Endothelial cell (in vitro differentiated cells): ENCODE results near the gene PEAK3. TPM values are rescaled to one million over a fixed set of nuclear protein-coding genes. Genes with fewer than 3 reads are reported as not detected.

Source experiments
- DNase-seq: peaks from one replicate; pipeline ENCODE4 v3.0.0; 2021; ENCODE audit warnings: low spot score
- H3K27ac Mint-ChIP-seq: one replicate; pipeline ENCODE4 v1.8.0; 2021; ENCODE audit warnings: mixed read lengths, inconsistent platforms; ENCODE audit not compliant: unreplicated experiment
- H3K27me3 Mint-ChIP-seq: one replicate; pipeline ENCODE4 v1.8.0; 2021; ENCODE audit warnings: mild to moderate bottlenecking, moderate library complexity, mixed read lengths, inconsistent platforms; ENCODE audit not compliant: unreplicated experiment
- H3K36me3 Mint-ChIP-seq: one replicate; pipeline ENCODE4 v1.8.0; 2021; ENCODE audit warnings: mild to moderate bottlenecking, low read depth, mixed read lengths, inconsistent platforms; ENCODE audit not compliant: unreplicated experiment
- H3K4me1 Mint-ChIP-seq: one replicate; pipeline ENCODE4 v1.8.0; 2021; ENCODE audit warnings: mild to moderate bottlenecking, mixed read lengths, inconsistent platforms; ENCODE audit not compliant: unreplicated experiment
- H3K4me3 Mint-ChIP-seq: one replicate; pipeline ENCODE4 v1.8.0; 2021; ENCODE audit warnings: mild to moderate bottlenecking, mixed read lengths, inconsistent platforms; ENCODE audit not compliant: unreplicated experiment
- H3K9me3 Mint-ChIP-seq: one replicate; pipeline ENCODE4 v1.8.0; 2021; ENCODE audit warnings: mixed read lengths, inconsistent platforms; ENCODE audit not compliant: unreplicated experiment
- total RNA-seq: library from RNA; stranded (reverse); fragmentation: NEBNext Ultra II Directional; extraction: Animal tissue kit (Norgen Biotek cat#: 25700); gene quantifications from one replicate; pipeline ENCODE4 v1.2.1, GENCODE V29; 2021; ENCODE audit not compliant: unreplicated experiment
- TF ChIP-seq, protein P1 (sequence below): fragments of 200-600 bp; sonication (generic); IDR thresholded peaks from one replicate; pipeline ENCODE4 v1.5.0; 2021; ENCODE audit warnings: antibody characterized with exemption; ENCODE audit not compliant: unreplicated experiment

PEAK3 gene
- total RNA-seq, 1 donor from 2014 or later, result 0.97 TPM

DNA sequence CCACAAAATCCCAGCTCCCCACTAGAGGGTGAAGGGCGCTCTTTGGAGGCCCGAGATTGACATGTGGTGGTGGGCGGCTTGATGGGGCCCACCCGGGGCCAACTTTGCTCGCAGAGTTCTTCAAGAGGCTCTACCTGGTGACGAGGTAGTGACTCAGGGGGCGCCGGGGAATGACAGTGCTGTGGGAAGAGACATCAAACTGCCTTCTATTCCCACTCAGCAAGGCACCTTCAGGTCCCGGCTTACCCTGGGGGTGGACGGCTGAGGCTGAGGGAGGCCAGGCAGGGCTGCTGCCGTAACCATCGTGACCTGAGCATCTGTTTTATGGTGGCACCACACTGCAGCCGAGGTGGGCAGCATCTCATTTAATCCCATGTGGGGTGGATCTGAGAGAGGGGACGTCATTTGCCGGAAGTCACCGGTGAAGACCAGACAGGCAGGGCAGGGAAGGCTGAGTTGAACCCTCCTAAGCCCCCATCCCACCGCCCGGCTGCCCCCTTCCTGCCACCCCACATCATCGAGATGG lies 24.4 kb upstream of the PEAK3 start:
- no peaks in the 10 kb centered on the region for H3K9me3 Mint-ChIP-seq
- TF ChIP-seq, protein P1, sequence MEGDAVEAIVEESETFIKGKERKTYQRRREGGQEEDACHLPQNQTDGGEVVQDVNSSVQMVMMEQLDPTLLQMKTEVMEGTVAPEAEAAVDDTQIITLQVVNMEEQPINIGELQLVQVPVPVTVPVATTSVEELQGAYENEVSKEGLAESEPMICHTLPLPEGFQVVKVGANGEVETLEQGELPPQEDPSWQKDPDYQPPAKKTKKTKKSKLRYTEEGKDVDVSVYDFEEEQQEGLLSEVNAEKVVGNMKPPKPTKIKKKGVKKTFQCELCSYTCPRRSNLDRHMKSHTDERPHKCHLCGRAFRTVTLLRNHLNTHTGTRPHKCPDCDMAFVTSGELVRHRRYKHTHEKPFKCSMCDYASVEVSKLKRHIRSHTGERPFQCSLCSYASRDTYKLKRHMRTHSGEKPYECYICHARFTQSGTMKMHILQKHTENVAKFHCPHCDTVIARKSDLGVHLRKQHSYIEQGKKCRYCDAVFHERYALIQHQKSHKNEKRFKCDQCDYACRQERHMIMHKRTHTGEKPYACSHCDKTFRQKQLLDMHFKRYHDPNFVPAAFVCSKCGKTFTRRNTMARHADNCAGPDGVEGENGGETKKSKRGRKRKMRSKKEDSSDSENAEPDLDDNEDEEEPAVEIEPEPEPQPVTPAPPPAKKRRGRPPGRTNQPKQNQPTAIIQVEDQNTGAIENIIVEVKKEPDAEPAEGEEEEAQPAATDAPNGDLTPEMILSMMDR, result no peak
- H3K4me3 Mint-ChIP-seq, result no peak overlapping the region
- H3K36me3 Mint-ChIP-seq, result no peaks in the 10 kb centered on the region
- no peak overlapping the region for H3K27ac Mint-ChIP-seq
- H3K4me1 Mint-ChIP-seq, result peaks cover 2% of the 10 kb centered on the region
- no peak for DNase-seq
- peaks cover 7% of the 10 kb centered on the region for H3K27me3 Mint-ChIP-seq

DNA sequence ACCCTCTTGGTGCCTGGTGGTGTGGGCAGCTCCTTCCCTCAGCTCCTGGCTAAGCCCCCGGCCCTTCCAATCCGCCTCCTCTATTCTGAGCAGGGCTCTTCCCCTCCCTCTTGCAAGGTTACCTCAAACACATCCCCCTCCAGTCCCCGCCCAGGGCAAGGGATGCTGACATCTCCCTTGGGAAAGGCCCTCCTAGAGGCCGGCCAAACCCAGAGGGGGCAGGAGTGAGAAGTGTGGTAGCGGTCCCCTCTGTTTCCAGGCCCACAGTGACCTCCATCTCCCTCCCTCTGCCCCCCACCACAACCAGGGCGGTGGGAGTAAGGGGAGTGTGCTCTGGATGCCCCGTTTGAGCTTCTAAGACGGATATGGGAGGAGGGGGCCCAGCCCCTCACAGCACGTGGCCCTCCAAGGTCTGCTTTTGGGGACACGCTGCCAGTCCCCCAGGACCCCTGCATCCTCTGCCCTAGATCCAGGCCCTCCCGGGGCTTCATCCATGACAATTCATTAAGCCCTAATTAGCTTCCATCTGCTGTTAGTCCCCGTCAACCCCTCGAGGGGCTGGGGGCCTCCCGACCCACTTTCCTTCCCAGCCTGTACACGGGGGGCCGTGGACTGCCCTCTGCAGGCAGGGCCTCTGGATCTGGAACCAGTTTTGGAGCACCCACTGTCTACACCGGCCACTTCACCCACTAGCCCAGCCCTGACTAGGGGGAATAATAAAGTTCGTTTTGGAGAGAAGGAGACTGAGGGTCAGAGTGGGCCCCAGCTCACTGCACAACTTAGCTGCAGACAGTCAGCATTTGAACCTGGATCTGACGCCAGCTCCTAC lies 23.7 kb upstream of the PEAK3 start:
- no peak overlapping the region for H3K27ac Mint-ChIP-seq
- H3K36me3 Mint-ChIP-seq, result no peaks in the 10 kb centered on the region
- H3K27me3 Mint-ChIP-seq, result peaks cover 7% of the 10 kb centered on the region
- no peak for DNase-seq
- TF ChIP-seq, protein P1, result no peak
- H3K9me3 Mint-ChIP-seq, result no peaks in the 10 kb centered on the region
- H3K4me1 Mint-ChIP-seq, result peaks cover 2% of the 10 kb centered on the region
- H3K4me3 Mint-ChIP-seq, result no peak overlapping the region

DNA sequence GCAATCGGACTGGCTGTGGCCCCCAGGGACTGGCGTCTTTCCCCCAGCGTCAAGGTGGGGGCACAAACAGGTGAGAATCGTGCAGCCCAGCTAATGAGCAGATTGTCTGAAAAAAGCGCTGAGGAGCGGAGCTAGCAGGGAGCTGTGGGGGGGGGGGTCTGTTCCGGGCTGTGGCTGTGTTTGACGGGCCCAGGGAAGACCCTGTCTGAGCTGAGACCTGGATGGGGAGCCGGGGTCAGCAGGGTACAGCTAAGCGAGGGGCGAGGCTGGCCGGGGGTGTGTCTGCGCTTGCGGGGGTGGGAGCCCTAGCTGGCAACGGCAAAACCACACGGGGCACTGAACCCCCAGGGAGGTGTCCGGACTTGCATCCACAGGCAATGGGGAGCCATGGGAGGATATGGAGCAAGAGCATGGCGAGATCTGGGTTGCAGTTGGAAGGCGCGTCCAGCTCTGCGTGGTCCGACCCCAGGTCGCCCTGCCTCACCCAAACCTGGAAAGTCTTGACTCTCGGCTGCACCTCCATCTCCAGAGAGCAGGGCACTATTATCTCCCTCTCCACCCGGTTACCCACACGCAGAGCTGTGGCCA lies 21.3 kb upstream of the PEAK3 start:
- no peaks in the 10 kb centered on the region for H3K9me3 Mint-ChIP-seq
- no peaks in the 10 kb centered on the region for H3K4me1 Mint-ChIP-seq
- no peaks in the 10 kb centered on the region for H3K36me3 Mint-ChIP-seq
- no peak overlapping the region for H3K4me3 Mint-ChIP-seq
- DNase-seq, result no peak
- TF ChIP-seq, protein P1, result no peak
- H3K27ac Mint-ChIP-seq, result no peak overlapping the region
- peaks cover 2% of the 10 kb centered on the region for H3K27me3 Mint-ChIP-seq

DNA sequence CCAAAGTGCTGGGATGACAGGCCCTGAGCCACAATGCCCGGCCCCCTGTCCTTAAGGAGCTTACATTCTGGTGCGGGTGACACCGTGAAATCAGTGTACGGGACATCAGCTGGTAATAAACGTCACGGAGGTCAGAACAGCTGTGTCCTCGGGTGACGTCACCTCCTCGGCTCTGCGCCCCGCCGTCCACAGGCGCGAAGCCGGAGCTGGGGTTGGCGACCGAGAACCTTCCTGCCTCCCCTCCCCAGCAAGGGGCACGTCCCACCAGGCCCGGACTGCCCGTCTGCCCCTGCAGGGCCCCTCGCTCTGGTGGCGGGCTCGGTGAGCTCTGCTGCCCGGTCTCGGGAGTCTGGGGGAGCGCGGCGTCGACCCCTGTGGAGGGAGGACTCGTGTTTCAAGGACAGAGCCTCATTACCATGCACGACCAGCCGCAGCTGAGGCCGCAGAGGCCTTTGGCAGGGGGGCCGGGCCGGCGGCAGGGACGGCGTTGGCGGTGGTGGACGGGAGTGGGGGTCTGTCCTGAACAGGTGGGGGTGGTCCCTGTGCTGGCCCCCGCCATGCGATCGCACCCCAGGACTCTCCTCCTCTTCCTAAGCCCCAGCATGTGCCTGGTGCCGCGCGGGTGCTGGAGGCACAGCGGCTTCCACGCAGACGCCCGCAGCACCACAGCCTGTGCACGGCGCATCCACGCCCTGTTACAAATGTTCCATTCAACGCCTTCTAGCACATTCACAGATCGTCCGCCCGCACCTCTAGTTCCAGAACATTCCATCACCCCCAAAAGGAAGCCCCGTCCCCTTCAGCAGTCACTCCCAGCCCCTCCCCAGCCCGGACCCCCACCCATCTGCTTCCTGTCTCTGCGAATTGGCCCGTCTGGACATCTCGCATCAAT lies 20.6 kb upstream of the PEAK3 start:
- Mint-ChIP-seq H3K4me1 (no peaks in the 10 kb centered on the region), H3K9me3 (no peaks in the 10 kb centered on the region), H3K27ac (no peak overlapping the region), H3K4me3 (no peak overlapping the region), H3K36me3 (no peaks in the 10 kb centered on the region), H3K27me3 (peaks cover 2% of the 10 kb centered on the region)
- no peak for DNase-seq
- TF ChIP-seq, protein P1, result no peak
